NB4 (cell line): Measurements from ENCODE around the gene PTPN9.

Experiments
- POLR2A ChIP-seq: IDR thresholded peaks from 2 replicates; pipeline ENCODE4 v1.6.1; 2011; ENCODE audit warnings: mild to moderate bottlenecking; ENCODE audit not compliant: insufficient read length; ENCODE audit errors: extremely low read depth
- TF ChIP-seq, protein P1 (sequence below): IDR thresholded peaks from one replicate; pipeline ENCODE4 v1.5.1; 2012; ENCODE audit warnings: low read depth, low read length
- TF ChIP-seq, protein P2 (sequence below): IDR thresholded peaks from 2 replicates; pipeline ENCODE4 v1.6.1; 2011; ENCODE audit warnings: low read depth, low read length

DNA sequence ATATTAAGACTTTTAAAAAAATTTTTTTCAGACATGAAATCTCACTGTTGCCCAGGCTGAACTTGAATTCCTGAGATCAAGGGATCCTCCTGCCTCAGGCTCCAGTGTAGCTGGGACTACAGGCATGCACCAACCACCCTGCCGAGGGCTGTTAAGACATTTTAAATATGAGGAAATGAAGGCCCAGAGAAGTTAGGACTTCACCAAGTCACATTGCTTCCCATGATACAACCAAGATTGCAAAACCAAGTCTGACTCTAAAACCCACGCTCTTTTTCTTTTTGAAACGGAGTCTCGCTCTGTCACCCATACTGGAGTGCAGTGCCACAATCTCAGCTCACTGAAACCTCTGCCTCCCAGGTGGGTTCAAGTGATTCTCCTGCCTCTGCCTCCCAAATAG is 28.0 kb downstream of the PTPN9 start:
- no peak for TF ChIP-seq POLR2A
- TF ChIP-seq, protein P1, sequence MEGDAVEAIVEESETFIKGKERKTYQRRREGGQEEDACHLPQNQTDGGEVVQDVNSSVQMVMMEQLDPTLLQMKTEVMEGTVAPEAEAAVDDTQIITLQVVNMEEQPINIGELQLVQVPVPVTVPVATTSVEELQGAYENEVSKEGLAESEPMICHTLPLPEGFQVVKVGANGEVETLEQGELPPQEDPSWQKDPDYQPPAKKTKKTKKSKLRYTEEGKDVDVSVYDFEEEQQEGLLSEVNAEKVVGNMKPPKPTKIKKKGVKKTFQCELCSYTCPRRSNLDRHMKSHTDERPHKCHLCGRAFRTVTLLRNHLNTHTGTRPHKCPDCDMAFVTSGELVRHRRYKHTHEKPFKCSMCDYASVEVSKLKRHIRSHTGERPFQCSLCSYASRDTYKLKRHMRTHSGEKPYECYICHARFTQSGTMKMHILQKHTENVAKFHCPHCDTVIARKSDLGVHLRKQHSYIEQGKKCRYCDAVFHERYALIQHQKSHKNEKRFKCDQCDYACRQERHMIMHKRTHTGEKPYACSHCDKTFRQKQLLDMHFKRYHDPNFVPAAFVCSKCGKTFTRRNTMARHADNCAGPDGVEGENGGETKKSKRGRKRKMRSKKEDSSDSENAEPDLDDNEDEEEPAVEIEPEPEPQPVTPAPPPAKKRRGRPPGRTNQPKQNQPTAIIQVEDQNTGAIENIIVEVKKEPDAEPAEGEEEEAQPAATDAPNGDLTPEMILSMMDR, result no peak
- TF ChIP-seq, protein P2, sequence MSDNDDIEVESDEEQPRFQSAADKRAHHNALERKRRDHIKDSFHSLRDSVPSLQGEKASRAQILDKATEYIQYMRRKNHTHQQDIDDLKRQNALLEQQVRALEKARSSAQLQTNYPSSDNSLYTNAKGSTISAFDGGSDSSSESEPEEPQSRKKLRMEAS, result no peak
